ENCODE data around the gene GPR142.

- TF ChIP-seq CTCF (IDR thresholded peaks at IDR 0.05; ENCODE audit: extremely low read depth in 1 of 2, insufficient read depth in 1 of 2, low read depth in 1 of 2, low read length in 2 of 2) = peak; percentile 75 to 92
- TF ChIP-seq POLR2A (IDR thresholded peaks at IDR 0.05; ENCODE audit: low read depth, low read length) = no peak
Observed at GRCh38 chr17:74379495-74380085, 12.3 kb downstream of the GPR142 start.
